ENCODE results near the gene CHFR.

GRCh38 chr12:132814232-132814631, 73.2 kb downstream of the CHFR start:
- no peak for TF ChIP-seq EZH2 (IDR thresholded peaks at IDR 0.05; ENCODE audit: borderline replicate concordance, low read length)
- TF ChIP-seq CTCF (conservative IDR thresholded peaks at IDR 0.05 in 1 of 2, IDR thresholded peaks at IDR 0.05 in 1 of 2; ENCODE audit: extremely low read depth in 1 of 2, insufficient read depth in 1 of 2, low read depth in 1 of 2, low read length in 2 of 2) = no peak
